ENCODE data around the gene GOLGA8A.
"Not testable (repeated sequence)": the region's sequence is repeated elsewhere in the genome, so short reads cannot be mapped to it uniquely, and the experiment has no call there.

Gene GOLGA8A, protein sequence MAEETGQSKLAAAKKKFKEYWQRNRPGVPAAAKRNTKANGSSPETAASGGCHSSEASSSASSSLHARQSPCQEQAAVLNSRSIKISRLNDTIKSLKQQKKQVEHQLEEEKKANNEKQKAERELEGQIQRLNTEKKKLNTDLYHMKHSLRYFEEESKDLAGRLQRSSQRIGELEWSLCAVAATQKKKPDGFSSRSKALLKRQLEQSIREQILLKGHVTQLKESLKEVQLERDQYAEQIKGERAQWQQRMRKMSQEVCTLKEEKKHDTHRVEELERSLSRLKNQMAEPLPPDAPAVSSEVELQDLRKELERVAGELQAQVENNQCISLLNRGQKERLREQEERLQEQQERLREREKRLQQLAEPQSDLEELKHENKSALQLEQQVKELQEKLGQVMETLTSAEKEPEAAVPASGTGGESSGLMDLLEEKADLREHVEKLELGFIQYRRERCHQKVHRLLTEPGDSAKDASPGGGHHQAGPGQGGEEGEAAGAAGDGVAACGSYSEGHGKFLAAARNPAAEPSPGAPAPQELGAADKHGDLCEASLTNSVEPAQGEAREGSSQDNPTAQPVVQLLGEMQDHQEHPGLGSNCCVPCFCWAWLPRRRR
- 208 to 226 reads per million in 2 donors for total RNA-seq

- peak; percentile 40 to 92 (median 77) for DNase-seq
These were observed at the start of gene GOLGA8A for GRCh38 chr15:34437687-34438086. GOLGA8A (minus strand) TSS chr15:34437808; CDS start chr15:34389691, 48,117 bp downstream.

- DNase-seq: no peak
These were observed 46.0 kb upstream of the GOLGA8A start for GRCh38 chr15:34483644-34484043.

- no peak for DNase-seq
These were observed 43.8 kb upstream of the GOLGA8A start for GRCh38 chr15:34481370-34481769.

DNA sequence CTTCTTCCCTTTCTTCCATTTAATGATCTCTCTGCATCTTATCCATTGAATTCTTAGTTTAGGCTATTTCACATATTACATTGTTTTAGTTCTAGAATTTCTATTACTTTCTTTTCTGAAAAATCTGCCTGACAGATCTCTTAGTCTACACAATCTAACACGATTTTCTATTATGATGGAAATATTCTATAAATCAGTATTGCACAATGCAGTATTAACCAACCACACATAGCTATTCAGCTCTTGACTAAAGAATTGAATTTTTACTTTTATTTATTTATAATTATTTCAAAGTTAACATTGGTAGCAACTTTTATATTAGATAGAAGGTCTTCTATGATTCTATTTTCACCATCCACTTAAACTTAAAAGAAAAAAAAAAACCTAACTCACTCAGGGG lies 36.2 kb upstream of the GOLGA8A start:
- no peak for DNase-seq

DNA sequence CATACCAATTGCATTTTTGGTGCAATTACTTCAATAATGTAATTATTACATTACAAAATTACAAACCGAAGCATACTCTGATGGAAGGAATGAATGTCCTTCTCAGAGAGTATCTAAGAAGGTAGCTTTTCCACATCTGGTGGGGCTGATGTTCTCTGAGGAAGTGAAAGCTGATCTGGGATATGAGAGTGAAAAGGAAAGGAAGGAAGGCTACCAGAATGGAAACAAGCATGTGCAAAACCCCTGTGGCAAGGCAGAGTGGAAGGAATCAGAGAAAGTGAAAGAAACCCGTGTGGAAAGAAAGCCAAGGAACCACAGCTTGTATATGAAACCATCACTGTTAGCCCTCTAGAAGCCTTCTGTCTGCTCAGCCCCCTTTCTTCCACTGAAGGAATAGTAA lies 35.3 kb upstream of the GOLGA8A start:
- DNase-seq: no peak

DNA sequence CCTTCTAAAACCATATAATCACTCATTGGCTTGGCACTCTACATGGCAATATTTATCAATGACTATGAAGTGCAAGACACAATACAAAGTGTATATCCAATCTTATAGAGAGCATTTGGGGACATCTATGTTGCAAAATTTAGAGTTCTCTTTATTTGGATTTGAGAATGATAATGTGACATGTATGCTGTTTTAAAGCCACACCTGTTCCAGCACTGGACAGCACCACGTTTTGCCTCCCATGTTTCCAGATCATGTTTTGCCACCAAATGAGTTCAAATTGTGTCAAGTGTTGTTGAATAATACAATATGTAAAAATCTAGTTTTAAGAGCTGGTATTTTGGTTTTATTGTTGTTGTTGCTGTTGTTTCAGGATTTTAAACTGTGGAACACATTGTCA lies 33.3 kb upstream of the GOLGA8A start:
- no peak for DNase-seq

GRCh38 chr15:34470091-34470490 lies 32.5 kb upstream of the GOLGA8A start:
- DNase-seq: peak in 1 of 5 experiments; percentile 9

GRCh38 chr15:34461730-34462129 lies 24.1 kb upstream of the GOLGA8A start:
- no peak for DNase-seq

GRCh38 chr15:34460451-34460850 lies 22.8 kb upstream of the GOLGA8A start:
- no peak for DNase-seq

DNA sequence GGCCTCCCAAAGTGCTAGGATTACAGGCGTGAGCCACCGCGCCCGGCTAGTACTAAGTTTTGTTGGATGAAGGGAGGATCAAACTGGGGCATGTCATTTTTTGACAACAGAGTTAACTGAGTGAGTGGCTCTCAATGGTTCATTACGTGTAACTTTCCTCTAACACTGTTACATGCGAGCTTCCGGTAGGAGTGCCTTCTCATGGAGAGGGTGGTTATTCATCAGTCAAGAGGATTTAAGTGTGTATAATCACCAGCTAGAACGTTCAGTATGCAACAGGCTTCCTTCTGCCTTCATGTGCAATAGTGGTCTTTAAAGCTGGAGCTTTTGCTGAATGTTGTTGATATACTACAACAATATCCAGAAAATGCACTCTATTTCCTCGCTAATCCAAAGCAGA lies 19.1 kb upstream of the GOLGA8A start:
- DNase-seq: no peak

DNA sequence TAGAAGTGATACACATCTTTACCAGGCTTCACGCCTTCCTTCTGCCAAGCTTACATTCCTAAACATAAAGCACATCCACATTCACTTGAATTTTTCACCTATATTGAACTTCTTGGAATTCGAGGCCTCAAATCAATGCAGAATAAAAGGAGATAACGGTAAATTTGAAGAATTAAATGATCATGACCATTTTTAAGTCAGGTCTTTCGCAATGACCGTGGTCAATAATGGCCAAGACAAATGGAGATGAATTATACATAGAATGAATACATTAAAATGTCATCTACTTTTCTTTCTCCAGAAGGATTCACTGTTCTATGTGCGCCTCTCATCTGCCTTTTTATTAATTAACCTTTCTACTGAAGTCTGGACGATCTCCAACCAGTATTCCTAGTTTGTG lies 5.3 kb upstream of the GOLGA8A start:
- no peak for DNase-seq

GRCh38 chr15:34439878-34440277 lies 2.3 kb upstream of the GOLGA8A start:
- no peak for DNase-seq

DNA sequence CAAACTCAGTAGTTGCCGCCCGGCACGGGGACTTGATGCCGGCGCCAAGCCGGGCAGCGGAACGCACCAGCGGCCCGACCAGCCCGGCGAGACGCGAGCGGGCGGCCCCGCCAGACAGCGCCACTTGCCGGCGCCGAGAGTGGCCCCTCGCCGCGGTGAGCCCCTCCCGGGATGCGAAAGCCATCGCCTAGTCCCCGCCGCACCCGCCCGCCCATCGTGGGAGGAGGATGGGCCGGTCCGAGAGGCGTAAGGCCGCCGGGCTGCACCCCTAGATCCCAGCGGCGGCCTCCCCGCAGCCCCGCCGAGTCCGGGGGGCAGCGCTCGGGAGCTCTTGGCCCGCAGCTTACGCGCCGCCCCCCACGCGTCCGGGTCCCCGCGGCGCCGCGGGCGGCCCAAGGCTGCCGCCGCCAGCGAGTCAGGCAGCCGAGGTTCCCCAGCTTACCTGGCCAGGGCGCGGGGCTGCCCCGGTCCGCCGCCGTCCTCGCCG lies 609 bp downstream of the GOLGA8A start:
- DNase-seq: peak in 4 of 5 experiments; percentile 26 to 68 (median 36)

- DNase-seq: peak in 2 of 5 experiments; percentile 55 to 78
These were observed 1.3 kb downstream of the GOLGA8A start for GRCh38 chr15:34436126-34436955.

DNA sequence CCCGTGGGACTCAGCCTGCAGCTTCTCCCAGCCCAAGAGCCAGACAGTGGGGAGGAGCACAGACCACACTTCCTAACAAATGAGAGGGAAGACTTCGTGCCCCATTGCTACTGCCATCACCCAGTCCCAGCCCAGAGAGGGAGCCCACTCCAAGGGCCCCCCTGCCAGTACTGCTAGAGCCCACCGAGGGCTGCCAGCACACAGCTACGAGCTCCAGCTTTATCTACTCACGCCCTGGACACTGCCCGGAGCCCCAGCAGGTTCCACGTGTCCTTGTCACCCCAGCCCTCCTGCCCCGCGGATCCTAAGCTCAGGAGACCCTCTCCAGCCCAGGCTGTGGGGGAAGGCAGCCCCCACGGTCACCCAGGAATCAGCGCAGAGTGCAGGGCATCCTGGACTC lies 1.9 kb downstream of the GOLGA8A start:
- DNase-seq: no peak

DNA sequence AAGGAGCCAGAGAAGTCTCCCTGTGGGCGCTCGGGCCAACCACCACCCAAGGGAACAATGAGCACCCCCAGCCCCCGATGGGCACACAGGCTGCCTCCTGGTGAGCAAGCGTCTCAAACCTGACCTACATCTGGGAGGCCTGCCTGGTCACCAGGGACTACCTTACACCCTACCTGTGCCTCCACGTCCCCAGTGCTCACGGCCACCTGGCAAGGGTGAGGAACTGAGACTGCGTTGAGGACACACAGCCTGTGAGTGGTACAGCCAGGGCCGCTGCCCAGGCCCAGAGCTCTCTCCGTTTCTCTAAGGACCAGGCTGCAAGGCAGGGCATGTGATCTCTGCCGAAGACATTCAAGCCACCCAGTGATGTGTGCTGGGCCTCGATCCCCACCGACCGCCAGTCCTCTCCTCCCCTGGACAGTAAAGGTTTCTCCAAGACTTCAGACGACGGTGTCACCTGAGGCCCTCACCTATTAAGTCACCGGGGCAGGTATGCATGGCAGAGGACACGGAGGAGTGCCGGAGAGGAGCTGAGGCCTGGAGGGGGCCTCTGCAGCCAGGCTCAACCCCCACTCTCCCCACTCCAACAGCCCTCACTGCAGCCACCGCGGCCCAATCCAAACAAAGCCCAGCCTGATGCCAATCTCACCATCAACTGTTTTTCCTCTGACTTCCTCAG lies 2.8 kb downstream of the GOLGA8A start:
- no peak for DNase-seq

DNA sequence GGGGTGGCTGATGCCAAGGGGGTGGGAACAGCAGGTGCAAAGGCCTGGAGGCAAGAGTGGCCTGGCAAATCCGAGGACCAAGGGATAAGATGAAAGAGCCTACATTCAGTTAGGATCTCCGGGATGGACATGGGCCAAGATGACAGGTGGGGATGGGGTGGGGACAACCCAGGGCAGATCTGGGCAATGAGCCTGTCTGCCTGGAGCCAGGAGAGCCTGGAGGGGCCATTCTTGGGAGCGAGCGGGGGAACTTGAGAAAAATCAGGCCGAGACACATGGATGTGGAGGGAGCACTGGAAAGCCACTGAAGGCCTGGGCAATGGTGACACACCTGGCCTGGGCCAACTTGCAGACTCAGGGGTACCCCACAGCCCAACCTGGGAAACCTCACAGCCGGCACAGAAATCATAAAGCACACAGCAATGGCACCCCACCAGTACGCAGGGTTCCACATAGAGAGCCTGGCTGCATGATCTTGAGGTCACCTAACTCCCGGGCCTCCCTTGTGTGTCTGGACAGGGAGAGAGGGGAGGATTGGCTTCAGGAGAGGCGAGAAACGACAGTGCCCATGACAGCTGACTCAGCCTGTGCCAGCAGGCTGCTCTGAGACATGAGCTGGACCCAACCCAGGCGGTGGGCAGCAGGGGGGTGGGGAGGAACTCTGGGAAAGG lies 3.5 kb downstream of the GOLGA8A start:
- not testable (repeated sequence) for DNase-seq

- DNase-seq: not testable (repeated sequence)
These were observed 7.0 kb downstream of the GOLGA8A start for GRCh38 chr15:34430642-34431041.

DNA sequence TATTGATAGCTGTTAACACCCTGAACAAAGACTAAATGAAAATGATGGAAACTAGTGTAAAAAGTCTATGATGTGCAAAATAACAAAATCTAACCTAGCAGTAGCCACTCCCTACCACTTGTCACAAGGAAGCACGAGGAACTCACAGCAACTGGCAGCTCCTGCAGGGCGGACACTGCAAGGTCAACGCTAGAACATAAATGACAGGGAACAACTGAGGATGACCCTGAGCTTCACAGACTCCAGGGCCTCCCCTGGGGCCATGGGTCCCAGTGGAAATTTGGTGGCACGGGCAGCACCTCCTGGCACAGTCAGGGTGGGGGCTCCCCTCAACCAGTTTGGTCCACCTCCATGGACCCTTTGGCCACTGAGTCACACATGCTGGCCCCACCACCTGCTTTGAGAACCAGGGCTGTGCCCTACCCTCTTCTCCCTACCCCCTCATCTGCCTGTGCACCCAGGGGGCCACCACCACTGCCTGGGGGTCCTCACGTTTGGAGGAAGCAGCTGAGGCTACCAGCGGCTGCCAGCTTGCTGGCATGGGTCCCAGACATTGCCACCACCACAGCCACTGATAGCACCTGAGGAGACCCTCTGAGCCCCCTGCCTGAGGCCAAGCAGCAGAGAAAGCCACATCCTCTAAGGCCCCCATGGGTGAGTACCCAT lies 14.1 kb downstream of the GOLGA8A start:
- not testable (repeated sequence) for DNase-seq

DNA sequence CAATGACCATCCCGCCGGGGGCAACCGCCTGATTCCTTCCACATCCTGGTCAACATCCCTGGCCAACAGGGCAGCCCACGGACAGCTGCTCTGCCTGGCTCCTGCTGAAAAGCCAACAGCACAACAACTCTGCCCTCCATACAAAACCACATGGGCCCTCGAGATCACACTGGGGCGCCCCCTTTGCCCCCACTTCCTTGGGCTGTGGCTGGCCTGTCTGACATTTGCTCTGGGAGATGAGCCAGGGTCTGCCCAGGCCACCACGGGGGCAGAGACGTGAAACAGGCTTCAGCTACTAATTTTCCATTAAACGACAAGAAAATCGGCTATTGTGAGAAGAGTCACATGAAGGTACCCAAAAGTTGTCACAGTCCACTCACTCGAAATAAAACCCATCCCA lies 16.7 kb downstream of the GOLGA8A start:
- DNase-seq: not testable (repeated sequence)

DNA sequence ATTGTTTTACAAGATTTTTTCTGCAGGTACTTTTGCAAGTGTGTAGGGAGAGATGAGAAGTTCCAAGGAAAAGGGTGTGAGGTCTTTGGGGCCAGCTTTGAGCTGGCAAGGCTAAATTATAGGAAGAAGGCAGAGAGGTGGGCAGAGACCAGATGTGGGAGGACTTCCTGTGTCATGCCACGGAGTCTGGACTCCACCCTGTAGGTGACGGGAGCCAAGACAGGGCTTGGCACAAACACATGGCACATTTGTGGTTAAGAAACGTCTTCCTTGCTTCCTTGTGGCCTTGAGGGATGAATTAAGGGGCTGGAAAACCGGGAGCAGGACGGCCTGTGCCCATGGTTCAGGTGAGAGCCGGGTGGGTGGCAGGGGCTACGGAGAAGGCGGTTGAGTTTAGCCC lies 19.2 kb downstream of the GOLGA8A start:
- DNase-seq: not testable (repeated sequence)

All from T-helper 2 cell (primary cell).